Measurements from ENCODE around the gene RNF186. TPM values are rescaled to one million over a fixed set of nuclear protein-coding genes. Genes with fewer than 3 reads are reported as not detected.
"Not testable (repeated sequence)": the region's sequence is repeated elsewhere in the genome, so short reads cannot be mapped to it uniquely, and the experiment has no call there.

RNF186 gene
- total RNA-seq, 1 donor from 2014 or later: not detected

DNA sequence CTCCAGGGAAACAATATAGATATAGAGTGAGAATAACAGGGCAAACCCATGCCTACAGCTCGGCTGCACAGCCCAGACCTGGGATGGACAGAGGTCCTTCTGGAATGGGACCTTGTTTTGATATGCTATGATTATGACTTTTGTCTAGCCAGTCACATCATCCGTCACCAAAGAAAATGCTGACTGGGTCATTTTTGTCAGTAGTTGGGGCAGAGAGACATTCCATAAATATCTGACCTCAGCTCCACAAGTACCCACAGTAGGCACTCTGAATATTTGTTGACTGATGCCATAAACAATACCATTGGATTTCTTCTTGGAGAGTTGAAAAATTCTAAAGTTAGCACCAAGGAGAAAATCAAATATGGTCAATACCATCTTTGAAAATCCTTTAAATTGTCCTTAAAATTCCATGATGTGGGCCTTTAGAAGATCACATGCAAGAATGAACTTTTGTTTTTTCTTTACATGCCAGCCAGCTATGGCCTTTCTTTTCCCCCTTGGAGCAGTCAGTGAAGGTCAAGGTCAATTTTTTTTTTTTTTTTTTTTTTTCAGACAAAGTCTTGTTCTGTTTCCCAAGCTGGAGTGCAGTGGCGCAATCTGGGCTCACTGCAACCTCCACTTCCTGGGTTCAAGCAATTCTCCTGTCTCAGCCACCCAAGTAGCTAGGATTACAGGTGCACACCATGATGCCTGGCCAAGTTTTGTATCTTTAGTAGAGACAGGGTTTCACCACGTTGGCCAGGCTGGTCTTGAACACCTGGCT lies 22.7 kb downstream of the RNF186 start:
- no peak overlapping the region for H3K4me3 Mint-ChIP-seq (ENCODE audit: unreplicated experiment)

DNA sequence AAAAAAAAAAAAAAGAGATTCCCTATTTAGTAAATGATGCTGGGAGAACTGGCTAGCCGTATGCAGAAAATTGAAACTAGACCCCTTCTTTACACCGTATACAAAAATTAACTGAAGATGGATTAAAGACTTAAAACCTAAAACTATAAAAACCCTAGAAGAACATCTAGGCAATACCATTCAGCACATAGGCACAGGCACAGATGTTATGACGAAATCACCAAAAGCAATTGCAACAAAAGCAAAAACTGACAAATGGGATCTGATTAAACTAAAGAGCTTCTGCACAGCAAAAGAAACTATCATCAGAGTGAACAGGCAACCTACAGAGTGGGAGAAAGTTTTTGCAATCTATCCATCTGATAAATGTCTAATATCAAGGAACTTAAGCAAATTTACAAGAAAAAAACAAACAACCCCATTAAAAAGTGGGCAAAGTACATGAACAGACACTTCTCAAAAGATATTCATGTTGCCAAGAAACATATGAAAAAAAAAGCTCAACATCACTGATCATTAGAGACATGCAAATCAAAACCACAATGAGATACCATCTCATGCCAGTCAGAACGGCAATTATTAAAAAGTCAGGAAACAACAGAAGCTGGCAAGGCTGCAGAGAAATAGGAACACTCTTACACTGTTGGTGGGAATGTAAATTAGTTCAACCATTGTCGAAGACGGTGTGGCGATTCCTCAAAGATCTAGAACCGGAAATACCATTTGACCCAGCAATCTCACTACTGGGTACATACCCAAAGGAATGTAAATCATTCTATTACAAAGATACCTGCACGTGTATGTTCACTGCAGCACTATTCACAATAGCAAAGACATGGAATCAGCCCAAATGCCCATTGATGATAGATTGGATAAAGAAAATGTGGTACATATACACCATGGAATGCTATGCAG lies 24.8 kb downstream of the RNF186 start:
- not testable (repeated sequence) for H3K9me3 Mint-ChIP-seq (ENCODE audit: unreplicated experiment); H3K36me3 Mint-ChIP-seq (ENCODE audit: unreplicated experiment); H3K4me3 Mint-ChIP-seq (ENCODE audit: unreplicated experiment); H3K27ac Mint-ChIP-seq (ENCODE audit: unreplicated experiment); H3K27me3 Mint-ChIP-seq (ENCODE audit: unreplicated experiment); DNase-seq; H3K4me1 Mint-ChIP-seq (ENCODE audit: low read depth, unreplicated experiment)

More for the DNA sequence above, 22.7 kb downstream of the RNF186 start:
- no peaks in the 10 kb centered on the region for H3K36me3 Mint-ChIP-seq (ENCODE audit: unreplicated experiment)
- TF ChIP-seq, protein P1, sequence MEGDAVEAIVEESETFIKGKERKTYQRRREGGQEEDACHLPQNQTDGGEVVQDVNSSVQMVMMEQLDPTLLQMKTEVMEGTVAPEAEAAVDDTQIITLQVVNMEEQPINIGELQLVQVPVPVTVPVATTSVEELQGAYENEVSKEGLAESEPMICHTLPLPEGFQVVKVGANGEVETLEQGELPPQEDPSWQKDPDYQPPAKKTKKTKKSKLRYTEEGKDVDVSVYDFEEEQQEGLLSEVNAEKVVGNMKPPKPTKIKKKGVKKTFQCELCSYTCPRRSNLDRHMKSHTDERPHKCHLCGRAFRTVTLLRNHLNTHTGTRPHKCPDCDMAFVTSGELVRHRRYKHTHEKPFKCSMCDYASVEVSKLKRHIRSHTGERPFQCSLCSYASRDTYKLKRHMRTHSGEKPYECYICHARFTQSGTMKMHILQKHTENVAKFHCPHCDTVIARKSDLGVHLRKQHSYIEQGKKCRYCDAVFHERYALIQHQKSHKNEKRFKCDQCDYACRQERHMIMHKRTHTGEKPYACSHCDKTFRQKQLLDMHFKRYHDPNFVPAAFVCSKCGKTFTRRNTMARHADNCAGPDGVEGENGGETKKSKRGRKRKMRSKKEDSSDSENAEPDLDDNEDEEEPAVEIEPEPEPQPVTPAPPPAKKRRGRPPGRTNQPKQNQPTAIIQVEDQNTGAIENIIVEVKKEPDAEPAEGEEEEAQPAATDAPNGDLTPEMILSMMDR (IDR thresholded peaks at IDR 0.05; ENCODE audit: partially characterized antibody, unreplicated experiment): no peak
- peaks cover 1% of the 10 kb centered on the region for H3K27me3 Mint-ChIP-seq (ENCODE audit: unreplicated experiment)
- peaks cover 5% of the 10 kb centered on the region for H3K9me3 Mint-ChIP-seq (ENCODE audit: unreplicated experiment)
- H3K27ac Mint-ChIP-seq (ENCODE audit: unreplicated experiment): no peak overlapping the region
- no peaks in the 10 kb centered on the region for H3K4me1 Mint-ChIP-seq (ENCODE audit: low read depth, unreplicated experiment)
- DNase-seq: no peak

DNA sequence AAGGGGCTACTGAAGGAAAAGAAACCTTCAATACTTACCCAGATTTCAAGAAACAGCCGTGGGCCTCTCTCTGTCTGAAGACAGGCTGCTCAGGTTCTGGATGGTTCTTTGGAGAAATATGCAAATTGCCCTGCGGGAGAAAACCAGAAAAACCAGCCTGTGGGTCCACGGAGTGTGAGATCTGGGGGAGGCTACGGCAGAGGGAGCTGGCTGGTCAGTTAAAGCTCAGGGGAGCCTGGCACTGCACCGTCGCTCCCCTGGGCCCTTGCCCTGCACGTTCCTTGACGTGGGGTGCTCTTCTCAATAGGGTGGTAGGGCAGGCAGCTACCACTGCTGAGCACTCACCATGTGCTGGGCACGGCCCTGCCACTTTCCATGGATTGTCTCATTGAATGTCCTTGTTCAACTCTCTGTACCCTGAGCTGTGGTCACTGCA lies 28.1 kb downstream of the RNF186 start:
- Mint-ChIP-seq H3K36me3 (ENCODE audit: unreplicated experiment) (no peaks in the 10 kb centered on the region), H3K27me3 (ENCODE audit: unreplicated experiment) (peaks cover 4% of the 10 kb centered on the region), H3K9me3 (ENCODE audit: unreplicated experiment) (no peaks in the 10 kb centered on the region), H3K4me1 (ENCODE audit: low read depth, unreplicated experiment) (peaks cover 3% of the 10 kb centered on the region), H3K27ac (ENCODE audit: unreplicated experiment) (no peak overlapping the region), H3K4me3 (ENCODE audit: unreplicated experiment) (no peak overlapping the region)
- TF ChIP-seq, protein P1 (IDR thresholded peaks at IDR 0.05; ENCODE audit: partially characterized antibody, unreplicated experiment): no peak
- DNase-seq: no peak

GRCh38 chr1:19785660-19786059 lies 29.4 kb downstream of the RNF186 start:
- no peaks in the 10 kb centered on the region for H3K36me3 Mint-ChIP-seq (ENCODE audit: unreplicated experiment)
- H3K9me3 Mint-ChIP-seq (ENCODE audit: unreplicated experiment): no peaks in the 10 kb centered on the region
- peaks cover 4% of the 10 kb centered on the region for H3K27me3 Mint-ChIP-seq (ENCODE audit: unreplicated experiment)
- peaks cover 3% of the 10 kb centered on the region for H3K4me1 Mint-ChIP-seq (ENCODE audit: low read depth, unreplicated experiment)
- DNase-seq: no peak
- no peak overlapping the region for H3K4me3 Mint-ChIP-seq (ENCODE audit: unreplicated experiment)
- no peak overlapping the region for H3K27ac Mint-ChIP-seq (ENCODE audit: unreplicated experiment)
- TF ChIP-seq, protein P1 (IDR thresholded peaks at IDR 0.05; ENCODE audit: partially characterized antibody, unreplicated experiment): no peak

DNA sequence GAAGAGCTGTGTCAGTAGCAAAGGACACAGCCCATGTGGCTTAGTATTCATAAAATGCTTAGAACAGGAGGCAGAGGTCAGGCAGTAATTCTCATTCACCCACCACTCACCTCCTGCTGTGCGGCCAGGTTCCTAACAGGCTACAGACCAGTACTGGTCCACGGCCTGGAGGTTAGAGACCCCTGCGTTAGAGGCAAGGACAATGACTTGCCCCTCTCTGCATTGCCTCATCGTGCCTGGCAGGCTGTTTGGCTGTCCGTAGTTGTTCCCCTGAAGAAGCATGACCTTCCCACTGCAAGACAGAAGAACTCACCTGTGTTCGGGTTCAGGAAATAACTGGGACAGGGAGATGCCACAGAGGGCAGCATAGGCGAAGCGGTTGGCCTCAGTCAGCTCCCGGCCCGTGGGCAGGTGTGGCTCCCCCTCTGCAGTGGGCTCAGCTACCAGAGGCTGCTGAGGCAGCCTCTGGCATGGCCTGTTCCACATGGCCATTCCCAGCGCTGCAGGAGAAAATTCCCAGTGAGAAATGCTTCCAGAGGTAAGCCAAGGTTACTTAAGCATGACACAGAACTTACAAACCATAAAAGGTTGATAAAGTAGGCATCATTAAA lies 34.7 kb downstream of the RNF186 start:
- Mint-ChIP-seq H3K4me1 (ENCODE audit: low read depth, unreplicated experiment) (peaks cover 3% of the 10 kb centered on the region), H3K4me3 (ENCODE audit: unreplicated experiment) (no peak overlapping the region), H3K36me3 (ENCODE audit: unreplicated experiment) (no peaks in the 10 kb centered on the region), H3K27ac (ENCODE audit: unreplicated experiment) (no peak overlapping the region), H3K27me3 (ENCODE audit: unreplicated experiment) (peaks cover 5% of the 10 kb centered on the region), H3K9me3 (ENCODE audit: unreplicated experiment) (peaks cover 4% of the 10 kb centered on the region)
- DNase-seq: no peak
- TF ChIP-seq, protein P1 (IDR thresholded peaks at IDR 0.05; ENCODE audit: partially characterized antibody, unreplicated experiment): no peak
